GM21447 (cell line): ENCODE data around the gene CMTM8.

Experiments used
- ATAC-seq: cut with Tn5 transposase; IDR thresholded peaks from one replicate; pipeline ENCODE4 v1.9.1; 2021; ENCODE audit not compliant: unreplicated experiment

CMTM8 gene

GRCh38 chr3:32276279-32276841 lies 37.9 kb downstream of the CMTM8 start:
- no peak for ATAC-seq

DNA sequence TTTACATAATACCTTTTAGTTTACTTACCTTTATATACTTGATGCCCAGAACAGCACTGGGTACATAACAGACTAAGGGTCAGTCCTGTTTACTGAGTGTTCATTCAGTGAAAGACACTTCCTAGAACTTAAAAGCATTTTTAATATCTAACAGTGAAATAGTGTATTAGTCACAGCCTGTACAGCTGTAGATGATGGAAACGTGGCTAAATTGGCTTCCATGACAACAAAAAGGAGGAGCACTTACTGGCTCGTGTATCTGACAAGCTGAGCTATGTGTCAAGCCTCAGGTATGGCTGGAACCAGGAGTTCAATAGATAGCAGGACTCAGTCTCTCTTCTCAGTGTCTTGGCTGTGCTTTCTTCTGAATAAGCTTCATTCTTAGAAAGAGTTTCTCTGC lies 40.2 kb downstream of the CMTM8 start:
- ATAC-seq: no peak

DNA sequence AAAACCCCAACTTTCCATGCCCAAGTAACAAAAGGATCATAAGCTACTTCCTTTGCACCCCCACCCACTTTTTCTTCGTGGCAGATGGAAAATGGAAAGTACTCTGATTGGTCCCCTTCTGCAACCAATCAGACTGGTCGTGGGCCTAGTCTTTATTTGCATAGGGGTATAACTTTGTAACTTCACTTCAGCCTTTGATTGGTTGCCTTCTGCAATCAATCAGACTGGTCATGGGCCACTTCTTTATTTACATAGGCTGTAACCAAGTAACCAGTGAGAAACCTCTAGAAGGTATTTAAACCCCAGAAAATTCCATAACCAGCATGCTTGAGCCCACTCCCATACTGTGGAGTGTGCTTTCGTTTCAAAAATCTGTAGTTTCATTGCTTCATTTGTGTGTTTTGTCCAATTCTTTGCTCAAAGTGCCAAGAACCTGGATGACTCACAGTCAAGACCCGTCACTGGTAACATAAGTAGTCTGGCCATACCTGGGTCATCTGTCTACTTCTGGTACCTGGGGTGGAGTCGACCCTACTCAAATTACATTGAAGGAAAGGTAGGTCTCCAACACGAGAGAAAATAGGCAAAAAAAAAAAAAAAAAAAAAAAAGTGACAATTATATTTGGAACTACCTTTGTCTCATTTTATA lies 41.9 kb downstream of the CMTM8 start:
- ATAC-seq: no peak

GRCh38 chr3:32281570-32282106 lies 43.2 kb downstream of the CMTM8 start:
- ATAC-seq: no peak

GRCh38 chr3:32282578-32283154 lies 44.2 kb downstream of the CMTM8 start:
- ATAC-seq: no peak

DNA sequence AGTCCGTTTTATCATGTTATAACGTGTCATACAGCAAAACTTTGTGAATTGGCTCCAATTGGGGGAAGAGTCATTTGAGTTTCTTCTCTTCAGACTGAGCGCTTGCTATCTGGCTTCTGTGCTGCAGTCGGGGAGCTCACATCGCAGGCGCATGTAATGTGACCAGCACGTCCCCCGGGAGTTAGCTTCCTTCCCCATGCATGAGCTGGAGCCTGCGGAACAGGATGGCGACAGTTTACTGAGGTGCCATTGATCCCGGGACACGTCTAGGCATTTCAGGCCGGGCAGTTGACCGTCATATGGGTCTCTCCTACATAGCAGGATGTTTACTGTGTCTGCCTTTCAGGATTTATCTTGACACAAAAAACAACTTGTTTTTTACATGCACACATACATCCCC lies 44.8 kb downstream of the CMTM8 start:
- no peak for ATAC-seq

GRCh38 chr3:32284443-32285212 lies 46.1 kb downstream of the CMTM8 start:
- ATAC-seq: no peak

- ATAC-seq: no peak
Measured at GRCh38 chr3:32285891-32286290, 47.4 kb downstream of the CMTM8 start.

DNA sequence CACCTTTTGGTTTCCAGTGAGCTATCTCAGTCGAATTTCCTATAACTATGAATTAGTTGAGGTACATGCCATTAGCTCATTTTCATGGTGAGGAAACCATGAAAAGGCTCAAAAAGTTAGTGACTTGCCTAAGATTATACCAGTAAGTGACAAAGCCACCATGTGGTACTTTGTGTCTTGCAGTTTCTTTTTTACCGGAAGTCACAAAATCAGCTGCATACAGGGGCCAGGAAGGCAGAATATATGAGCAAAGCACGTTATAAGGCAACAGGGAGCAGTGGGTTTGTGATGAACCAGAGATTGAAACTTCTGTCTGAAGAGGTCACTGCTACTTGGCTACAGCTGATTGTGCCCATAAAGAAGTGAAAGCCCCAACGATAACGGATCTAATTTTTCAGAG lies 50.3 kb downstream of the CMTM8 start:
- ATAC-seq: no peak

DNA sequence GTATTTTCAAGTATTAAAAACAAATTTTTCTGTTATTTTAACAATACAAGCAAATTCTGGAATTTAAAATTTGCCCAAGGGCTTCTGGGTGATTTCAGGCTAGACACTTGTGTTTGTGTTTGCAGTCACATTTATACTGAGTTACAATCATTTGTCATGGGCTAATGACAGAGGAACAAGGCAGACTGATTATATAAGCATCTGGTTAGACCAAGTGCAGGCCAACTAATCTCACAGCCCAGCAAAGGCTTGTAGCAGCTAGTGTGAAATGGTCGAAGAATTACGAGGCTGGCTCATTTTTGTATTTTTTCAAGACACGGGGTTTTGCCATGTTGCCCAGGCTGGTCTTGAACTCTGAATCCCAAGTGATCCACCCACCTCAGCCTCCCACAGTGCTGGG lies 52.1 kb downstream of the CMTM8 start:
- no peak for ATAC-seq

DNA sequence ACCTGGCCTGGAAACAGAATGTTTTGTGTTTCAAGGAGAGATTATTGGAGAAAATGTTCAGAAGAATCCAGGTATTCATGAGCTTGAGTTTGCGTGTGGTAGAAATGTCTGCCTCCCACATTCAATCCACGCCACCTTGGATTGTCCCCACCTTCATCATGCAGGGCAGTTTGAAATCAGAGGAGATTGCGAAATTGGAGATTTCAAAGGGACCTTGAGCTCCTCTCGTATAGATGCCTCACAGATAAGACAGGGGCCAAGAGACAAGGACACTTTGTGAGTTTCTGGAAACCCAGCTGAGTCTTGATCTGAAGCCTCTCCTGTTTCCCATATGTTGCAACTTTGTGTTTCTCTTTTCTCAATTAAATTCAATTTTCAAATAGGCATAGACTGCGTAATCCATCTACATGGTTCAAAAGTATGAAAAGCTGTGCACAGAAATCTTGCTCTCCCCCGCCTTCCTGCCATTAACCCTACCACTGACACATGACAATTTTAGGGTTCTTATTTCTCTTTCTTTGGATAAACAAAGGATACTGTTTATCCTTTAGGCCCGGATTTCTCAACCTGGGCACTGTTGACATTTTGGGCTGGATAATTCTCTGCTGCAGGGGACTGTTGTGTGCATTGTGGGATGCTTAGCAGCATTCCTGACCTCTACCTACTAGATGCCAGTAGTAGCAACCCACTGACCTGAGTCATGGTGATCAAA lies 53.8 kb downstream of the CMTM8 start:
- ATAC-seq: no peak

DNA sequence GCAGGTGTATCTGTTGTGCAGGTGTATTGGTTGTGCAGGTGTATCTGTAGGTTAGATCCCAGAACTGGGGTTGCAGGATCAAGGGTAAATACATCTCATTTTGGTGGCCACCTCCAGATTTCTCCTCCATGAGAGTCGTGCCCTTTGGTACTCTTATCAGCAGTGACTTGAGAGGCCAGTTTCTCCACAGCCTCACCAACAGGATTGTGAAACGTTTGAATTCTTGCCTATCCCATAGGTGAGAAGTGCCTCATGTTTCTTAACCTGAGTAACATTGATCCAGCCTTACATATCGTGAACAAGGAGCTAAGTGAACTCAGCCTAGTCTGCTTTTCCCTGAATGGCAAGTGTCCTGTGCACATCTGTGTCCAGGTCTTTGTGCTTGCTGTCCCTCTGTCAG lies 55.4 kb downstream of the CMTM8 start:
- ATAC-seq: no peak

- no peak for ATAC-seq
Measured at GRCh38 chr3:32296251-32297204, 58.0 kb downstream of the CMTM8 start.

DNA sequence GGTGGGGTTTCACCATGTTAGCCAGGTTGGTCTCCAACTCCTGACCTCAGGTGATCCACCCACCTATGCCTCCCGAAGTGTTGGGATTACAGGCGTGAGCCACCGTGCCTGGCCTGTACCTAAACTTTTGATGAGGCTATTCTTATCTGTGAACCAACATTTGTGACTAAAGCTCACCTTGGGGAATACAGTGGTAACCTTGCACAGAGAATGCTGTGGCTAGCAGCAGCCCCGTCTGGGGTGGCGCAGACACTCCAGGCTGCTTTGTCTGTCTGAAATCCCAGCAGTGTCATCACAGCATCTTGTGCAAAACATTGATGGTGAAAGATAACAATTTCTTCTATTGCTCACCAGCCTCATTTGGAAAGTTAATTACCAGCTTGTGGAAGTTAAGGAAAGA lies 58.9 kb downstream of the CMTM8 start:
- no peak for ATAC-seq

DNA sequence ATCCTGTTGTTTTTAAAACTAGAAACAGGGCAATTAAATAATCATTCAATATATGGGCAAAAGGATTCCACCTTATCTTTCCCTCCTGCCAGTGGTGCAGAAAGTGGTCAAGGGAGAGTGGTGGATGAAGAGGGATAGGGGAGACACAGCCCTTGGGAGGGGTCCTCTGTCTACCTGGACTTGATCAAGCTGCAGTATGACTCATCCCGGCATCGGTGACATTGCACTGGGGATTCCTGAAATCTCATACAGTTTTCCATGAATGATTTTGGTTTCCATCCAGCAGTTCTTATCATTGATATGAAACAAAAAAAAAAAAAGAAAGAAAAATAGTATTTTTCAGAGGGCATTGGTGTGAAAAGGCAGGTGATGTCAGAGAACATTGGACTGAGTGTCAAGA lies 62.9 kb downstream of the CMTM8 start:
- ATAC-seq: no peak

GRCh38 chr3:32302601-32303398 lies 64.3 kb downstream of the CMTM8 start:
- ATAC-seq: no peak

- ATAC-seq: no peak
Measured at GRCh38 chr3:32303399-32303747, 64.9 kb downstream of the CMTM8 start.

- ATAC-seq: no peak
Measured at GRCh38 chr3:32303977-32304881, 65.7 kb downstream of the CMTM8 start.
